Heart left ventricle (tissue), 16 donors: ENCODE measurements around the gene DYNC1LI1. TPM values are rescaled to one million over a fixed set of nuclear protein-coding genes. Genes with fewer than 3 reads are reported as not detected.

Experiments
- ATAC-seq, 4 donors: fragments of 200-7000 bp; cut with Tn5 transposase; one replicate each; pipeline ENCODE4 v1.9.1; 2020 to 2022; ENCODE audit warnings: moderate library complexity in 4 of 4, mild to moderate bottlenecking in 3 of 4, moderate number of reproducible peaks in 1 of 4
- DNase-seq, 5 donors: peaks; one replicate each; pipeline ENCODE4 v3.0.0-alpha.2; 2020
- H3K27ac ChIP-seq, 12 donors: fragments of 200-600 bp; sonication (generic) in 4 of 12; one replicate each; pipeline versions ENCODE4 v1.5.0 to v1.8.0; 2016 to 2022; ENCODE audit warnings: mild to moderate bottlenecking in 2 of 12
- H3K27me3 ChIP-seq, 9 donors: fragments of 200-600 bp; sonication (generic) in 2 of 9; one replicate each; pipeline versions ENCODE4 v1.5.1 to v1.8.0; 2016 to 2022; ENCODE audit warnings: mild to moderate bottlenecking in 3 of 9
- H3K36me3 ChIP-seq, 9 donors: fragments of 200-600 bp; sonication (generic) in 2 of 9; one replicate each; pipeline versions ENCODE4 v1.5.0 to v1.8.0; 2018 to 2022; ENCODE audit warnings: mild to moderate bottlenecking in 2 of 9
- H3K4me1 ChIP-seq, 12 donors: fragments of 200-600 bp; sonication (generic) in 4 of 12; one replicate each; pipeline versions ENCODE4 v1.5.0 to v1.8.0; 2016 to 2022; ENCODE audit warnings: mild to moderate bottlenecking in 3 of 12
- H3K4me3 ChIP-seq, 12 donors: fragments of 200-600 bp; sonication (generic) in 4 of 12; one replicate each; pipeline versions ENCODE4 v1.5.0 to v1.8.0; 2017 to 2022; ENCODE audit warnings: mild to moderate bottlenecking in 9 of 12, moderate library complexity in 4 of 12
- H3K9me3 ChIP-seq, 12 donors: fragments of 200-600 bp; sonication (generic) in 4 of 12; one replicate each; pipeline versions ENCODE4 v1.5.0 to v1.8.0; 2016 to 2022; ENCODE audit warnings: mild to moderate bottlenecking in 1 of 12
- CTCF ChIP-seq, 12 donors: fragments of 200-600 bp; sonication (generic) in 4 of 12; IDR thresholded peaks; one replicate each; pipeline versions ENCODE4 v1.5.0 to v1.8.0; 2018 to 2022; ENCODE audit warnings: antibody characterized with exemption in 12 of 12, mild to moderate bottlenecking in 5 of 12
- POLR2A ChIP-seq, 2 donors: fragments of 450-650 bp; IDR thresholded peaks; one replicate each; pipeline ENCODE4 v1.6.1; 2017; ENCODE audit warnings: antibody characterized with exemption in 2 of 2, mild to moderate bottlenecking in 2 of 2, moderate library complexity in 2 of 2
- WGBS, 4 donors: extraction: QIAGEN DNeasy Blood & Tissue Kit in 2 of 4; methylation state at CpG; one replicate each; pipeline versions ENCODE4 v1.1.5 to v1.1.7; 2013 to 2018; 5-methylcytosine and 5-hydroxymethylcytosine counted together
- intact Hi-C, 10 donors: fragments of 100-400 bp; cut with DNase I; formaldehyde crosslinking; loops; one replicate each; pipeline versions ENCODE4 v1.11.1 to v1.14.2; 2022
- polyA plus RNA-seq, 2 donors: library from polyadenylated mRNA; stranded (reverse); fragments of 200-250 nt; gene quantifications; one replicate each; pipeline ENCODE4 v1.2.3, GENCODE V29; 2013
- total RNA-seq, 9 donors: library from RNA; depleted of rRNA in 2 of 9; stranded (reverse); fragments of >200 nt in 2 of 9; fragmentation: NEBNext Ultra II Directional in 3 of 9; extraction: Animal tissue kit (Norgen Biotek cat#: 25700) in 3 of 9; gene quantifications; one replicate each; pipeline versions ENCODE4 v1.1.0 to v1.2.4, GENCODE V29; 2016 to 2023
- donor health status: ischemic (EF 13 %, LVEDD 7.1; RV severe dilation, severe dysfunction).
- donor health status: healthy with polysubstance abuse.
- donor health status: DM: no; HTN: yes; CAD: no.
- donor health status: DM: no; HTN: no; CAD: no.
- donor health status: ischemic (EF 25% LVEDD 6.9; RV normal size, moderate dysfunction).
- donor health status: ischemic (EF 25% LVEDD 5.7; RV mildly dilated, moderate dysfunction).
- donor health status: healthy.
- donor health status: DM: yes; HTN: yes; CAD: no.
- donor health status: ischemic (EF 35%, LVEDD 5.7; RV mildly dilated, moderate dysfunction).
- donor health status: nonischemic (EF 11% LVEDD 7.7; RV severe dilation, severe dysfunction).
- donor health status: DM: yes; HTN: yes; CAD: no.
- donor health status: PGD.
- donor health status: ischemic (EF 29% LVEDD 5.4; RV normal size, mild dysfunction).
- donor health status: nonischemic (EF 23%, LVEDD 6.1; RV moderate dilation, normal function).

Gene DYNC1LI1
- total and polyA plus RNA-seq, 11 donors: 28.8 to 65.0 (median 55.9) TPM

- peak overlapping the region in 5 of 12 donors; percentile 17 to 73 (median 47) for H3K27ac ChIP-seq
- peaks cover 0 to 17% (median 0%) of the 10 kb centered on the region in 12 donors for H3K4me1 ChIP-seq
- intact Hi-C loops: no loop called here
- no peak overlapping the region for H3K4me3 ChIP-seq
- WGBS, 4 donors: 86 to 92% (median 89%) methylated on average over 4 of the region's 4 CpGs
- H3K27me3 ChIP-seq: no peaks in the 10 kb centered on the region
- TF ChIP-seq CTCF (IDR thresholded peaks at IDR 0.05) (no peak), POLR2A (IDR thresholded peaks at IDR 0.05) (no peak)
- H3K36me3 ChIP-seq: no peaks in the 10 kb centered on the region
- DNase-seq (no peak), ATAC-seq (peak; percentile 47 to 88 (median 74))
- no peaks in the 10 kb centered on the region for H3K9me3 ChIP-seq
Measured at GRCh38 chr3:32613183-32613582, 42.5 kb upstream of the DYNC1LI1 start.

GRCh38 chr3:32612547-32612946 is 41.9 kb upstream of the DYNC1LI1 start:
- TF ChIP-seq POLR2A (IDR thresholded peaks at IDR 0.05): no peak
- no peak for TF ChIP-seq CTCF (IDR thresholded peaks at IDR 0.05)
- Histone ChIP-seq H3K4me3 (no peak overlapping the region), H3K27ac (peak overlapping the region in 5 of 12 donors; percentile 17 to 73 (median 47)), H3K4me1 (peaks cover 0 to 17% (median 0%) of the 10 kb centered on the region in 12 donors), H3K27me3 (no peaks in the 10 kb centered on the region), H3K9me3 (no peaks in the 10 kb centered on the region), H3K36me3 (no peaks in the 10 kb centered on the region)
- WGBS, 4 donors: 59 to 76% (median 66%) methylated on average over 1 of the region's 1 CpG
- intact Hi-C loops: no loop called here
- DNase-seq: no peak
- ATAC-seq: peak in 2 of 4 donors; percentile 49 to 58

GRCh38 chr3:32607522-32607921 is 36.9 kb upstream of the DYNC1LI1 start:
- intact Hi-C loops: no loop called here
- Histone ChIP-seq H3K36me3 (no peaks in the 10 kb centered on the region), H3K4me3 (no peak overlapping the region), H3K4me1 (peaks cover 0 to 14% (median 0%) of the 10 kb centered on the region in 12 donors), H3K9me3 (no peaks in the 10 kb centered on the region), H3K27ac (no peak overlapping the region), H3K27me3 (no peaks in the 10 kb centered on the region)
- ATAC-seq (no peak), DNase-seq (no peak)
- TF ChIP-seq CTCF (IDR thresholded peaks at IDR 0.05): no peak
- TF ChIP-seq POLR2A (IDR thresholded peaks at IDR 0.05): no peak
- WGBS, 4 donors: 87 to 92% (median 90%) methylated on average over 2 of the region's 2 CpGs

GRCh38 chr3:32606960-32607359 is 36.3 kb upstream of the DYNC1LI1 start:
- intact Hi-C loops: no loop called here
- no peaks in the 10 kb centered on the region for H3K27me3 ChIP-seq
- H3K27ac ChIP-seq: no peak overlapping the region
- TF ChIP-seq POLR2A (IDR thresholded peaks at IDR 0.05) (no peak), CTCF (IDR thresholded peaks at IDR 0.05) (no peak)
- H3K4me1 ChIP-seq: peaks cover 0 to 9% (median 0%) of the 10 kb centered on the region in 12 donors
- no peak overlapping the region for H3K4me3 ChIP-seq
- no peaks in the 10 kb centered on the region for H3K36me3 ChIP-seq
- 84 to 89% (median 87%) methylated on average over 3 of the region's 3 CpGs for WGBS, 4 donors
- DNase-seq (no peak), ATAC-seq (no peak)
- no peaks in the 10 kb centered on the region for H3K9me3 ChIP-seq
